GM10266 (cell line): ENCODE measurements around the gene USP9X.
"Not testable (repeated sequence)": the region's sequence is repeated elsewhere in the genome, so short reads cannot be mapped to it uniquely, and the experiment has no call there.

Experiments
- DNase-seq: peaks from one replicate; pipeline ENCODE4 v3.0.0; 2012; ENCODE audit errors: extremely low spot score
- TF ChIP-seq, protein P1 (sequence below): IDR thresholded peaks from 2 replicates; pipeline ENCODE4 v1.5.1; 2012; ENCODE audit warnings: mild to moderate bottlenecking, low read depth; ENCODE audit not compliant: control insufficient read depth, insufficient read depth; ENCODE audit errors: missing control alignments

The USP9X gene

DNA sequence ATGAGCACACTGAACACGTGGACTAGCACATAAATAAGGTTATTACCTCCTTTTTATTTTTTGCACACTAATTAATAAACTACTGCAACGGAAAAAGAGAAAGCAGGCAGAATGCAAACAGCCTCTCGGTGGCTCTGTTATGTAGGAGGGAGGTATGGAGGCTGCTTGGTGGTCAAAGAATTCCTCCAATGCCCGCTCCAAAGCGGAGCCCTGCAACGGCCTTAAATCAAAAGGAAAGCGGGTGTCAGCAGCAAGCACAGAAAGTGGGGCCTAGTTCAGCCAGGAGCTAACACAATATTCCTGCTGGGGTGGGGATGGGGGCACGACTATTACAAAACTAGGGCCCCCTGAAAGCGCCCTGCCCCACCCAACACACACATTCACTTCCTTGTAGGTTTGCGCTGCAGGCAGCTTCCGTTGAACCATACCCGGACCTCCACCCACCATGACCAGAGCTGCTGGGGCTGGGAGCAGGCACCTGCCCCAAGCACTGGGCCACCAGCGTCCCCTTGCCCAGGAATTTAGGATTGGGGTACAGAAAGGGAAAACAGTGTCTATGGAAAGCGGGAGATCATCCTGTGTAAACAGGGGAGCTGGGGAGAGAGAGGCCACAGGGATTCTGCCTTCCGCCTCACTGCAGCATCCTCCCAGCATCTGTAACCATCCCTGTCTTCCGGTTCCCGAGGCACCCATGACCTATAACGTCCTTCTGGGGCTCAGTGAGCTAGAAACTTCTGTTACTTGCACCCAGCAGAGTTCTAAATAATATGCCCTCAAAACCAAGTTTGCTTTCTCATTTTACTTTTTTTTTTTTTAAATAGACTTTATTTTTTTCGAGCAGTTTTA is 191.6 kb downstream of the USP9X start:
- DNase-seq: no peak

DNA sequence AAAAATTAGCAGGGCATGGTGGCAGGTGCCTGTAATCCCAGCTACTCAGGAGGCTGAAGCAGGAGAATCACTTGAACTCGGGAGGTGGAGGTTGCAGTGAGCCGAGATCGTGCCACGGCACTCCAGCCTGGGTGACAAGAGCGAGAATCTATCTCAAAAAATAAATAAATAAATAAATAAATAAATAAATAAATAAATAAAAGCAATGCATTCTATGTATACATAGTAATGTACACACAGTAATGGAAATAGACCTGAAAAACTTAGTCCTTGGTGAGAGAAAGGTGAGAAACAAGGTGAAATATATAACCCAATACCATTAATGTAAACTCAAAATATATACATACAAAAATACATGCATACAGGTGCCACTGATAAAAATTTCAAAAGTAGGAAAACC is 197.1 kb downstream of the USP9X start:
- DNase-seq: not testable (repeated sequence)

More for the DNA sequence above, 191.6 kb downstream of the USP9X start:
- TF ChIP-seq, protein P1, sequence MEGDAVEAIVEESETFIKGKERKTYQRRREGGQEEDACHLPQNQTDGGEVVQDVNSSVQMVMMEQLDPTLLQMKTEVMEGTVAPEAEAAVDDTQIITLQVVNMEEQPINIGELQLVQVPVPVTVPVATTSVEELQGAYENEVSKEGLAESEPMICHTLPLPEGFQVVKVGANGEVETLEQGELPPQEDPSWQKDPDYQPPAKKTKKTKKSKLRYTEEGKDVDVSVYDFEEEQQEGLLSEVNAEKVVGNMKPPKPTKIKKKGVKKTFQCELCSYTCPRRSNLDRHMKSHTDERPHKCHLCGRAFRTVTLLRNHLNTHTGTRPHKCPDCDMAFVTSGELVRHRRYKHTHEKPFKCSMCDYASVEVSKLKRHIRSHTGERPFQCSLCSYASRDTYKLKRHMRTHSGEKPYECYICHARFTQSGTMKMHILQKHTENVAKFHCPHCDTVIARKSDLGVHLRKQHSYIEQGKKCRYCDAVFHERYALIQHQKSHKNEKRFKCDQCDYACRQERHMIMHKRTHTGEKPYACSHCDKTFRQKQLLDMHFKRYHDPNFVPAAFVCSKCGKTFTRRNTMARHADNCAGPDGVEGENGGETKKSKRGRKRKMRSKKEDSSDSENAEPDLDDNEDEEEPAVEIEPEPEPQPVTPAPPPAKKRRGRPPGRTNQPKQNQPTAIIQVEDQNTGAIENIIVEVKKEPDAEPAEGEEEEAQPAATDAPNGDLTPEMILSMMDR: no peak

DNA sequence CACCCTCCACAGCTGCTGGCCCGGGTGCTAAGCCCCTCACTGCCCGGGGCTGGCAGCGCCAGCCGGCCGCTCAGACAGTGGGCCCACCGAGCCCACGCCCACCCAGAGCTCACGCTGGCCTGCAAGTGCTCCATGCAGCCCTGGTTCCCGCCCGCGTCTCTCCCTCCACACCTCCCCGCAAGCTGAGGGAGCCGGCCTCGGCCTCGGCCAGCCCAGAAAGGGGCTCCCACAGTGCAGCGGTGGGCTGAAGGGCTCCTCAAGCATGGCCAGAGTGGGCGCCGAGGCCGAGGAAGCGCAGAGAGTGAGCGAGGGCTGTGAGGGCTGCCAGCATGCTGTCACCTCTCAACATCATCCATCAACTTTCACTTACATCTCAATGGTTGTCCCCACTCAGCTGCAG is 200.7 kb downstream of the USP9X start:
- DNase-seq: not testable (repeated sequence)
